IMR-90 (cell line): Measurements from ENCODE around the gene GJE1. TPM values are rescaled to one million over a fixed set of nuclear protein-coding genes. Genes with fewer than 3 reads are reported as not detected.

Experiments
- ATAC-seq: fragments of 200-7000 bp; cut with Tn5 transposase; 2 replicates; pipeline ENCODE4 v1.9.1; 2020; ENCODE audit warnings: low read depth, mild to moderate bottlenecking, moderate library complexity
- BruUV-seq: library from RNA; stranded (reverse); fragments of 400-500 nt; replicated peaks from 2 replicates; lab custom pipeline; 2021; lab: Mats Ljungman, UMichigan
- CTCF ChIA-PET: fragments of 300-600 bp; formaldehyde crosslinking; extraction: SDS; loops from one replicate; lab custom pipeline; 2021; ENCODE audit warnings: antibody characterized with exemption; lab: Yijun Ruan, JAX
- POLR2A ChIA-PET: fragments of 300-600 bp; sonication (Branson Sonifier 250); formaldehyde crosslinking; loops from one replicate; lab custom pipeline; 2022; ENCODE audit warnings: antibody characterized with exemption; ENCODE audit not compliant: unreplicated experiment; lab: Charles Lee
- DNase-seq: peaks from one replicate; pipeline ENCODE4 v3.0.0; 2013
- H2AFZ ChIP-seq: replicated peaks from 2 replicates; pipeline ENCODE3; 2013; ENCODE audit warnings: low read length, mild to moderate bottlenecking; ENCODE audit not compliant: poor library complexity
- H2AK5ac ChIP-seq: 2 replicates; pipeline ENCODE4 v1.6.1; 2013; ENCODE audit warnings: low read depth, low read length, inconsistent platforms
- H2AK9ac ChIP-seq: replicated peaks from 2 replicates; pipeline ENCODE3; 2013; ENCODE audit warnings: mild to moderate bottlenecking, low read depth, low read length, moderate library complexity; ENCODE audit not compliant: poor library complexity
- H2BK120ac ChIP-seq: 2 replicates; pipeline ENCODE4 v1.6.1; 2013; ENCODE audit warnings: low read depth, low read length, inconsistent platforms
- H2BK15ac ChIP-seq: 3 replicates; pipeline ENCODE4 v1.6.1; 2013; ENCODE audit warnings: low read depth, low read length, inconsistent platforms
- H2BK20ac ChIP-seq: 2 replicates; pipeline ENCODE4 v1.6.1; 2013; ENCODE audit warnings: low read depth, mild to moderate bottlenecking, inconsistent platforms, low read length, moderate library complexity
- H2BK5ac ChIP-seq: 2 replicates; pipeline ENCODE4 v1.6.1; 2013; ENCODE audit warnings: mild to moderate bottlenecking, low read depth, low read length, inconsistent platforms; ENCODE audit not compliant: poor library complexity, severe bottlenecking
- H3K14ac ChIP-seq: replicated peaks from 2 replicates; pipeline ENCODE4 v1.6.1; 2013; ENCODE audit warnings: low read depth, low read length, inconsistent platforms
- H3K18ac ChIP-seq: 2 replicates; pipeline ENCODE4 v1.6.1; 2013; ENCODE audit warnings: low read depth, low read length, control low read depth
- H3K23ac ChIP-seq: 2 replicates; pipeline ENCODE4 v1.6.1; 2013; ENCODE audit warnings: low read depth, low read length, inconsistent platforms
- H3K27ac ChIP-seq: 2 replicates; pipeline ENCODE4 v1.5.1; 2013; ENCODE audit warnings: mild to moderate bottlenecking, control low read depth, low read length; ENCODE audit not compliant: insufficient read depth
- H3K27me3 ChIP-seq: 2 replicates; pipeline ENCODE4 v1.6.1; 2013; ENCODE audit warnings: low read length; ENCODE audit not compliant: control insufficient read depth, insufficient read depth
- H3K36me3 ChIP-seq: 2 replicates; pipeline ENCODE4 v1.6.1; 2013; ENCODE audit warnings: low read length, mixed read lengths; ENCODE audit not compliant: control insufficient read depth, insufficient read depth
- H3K4ac ChIP-seq: 2 replicates; pipeline ENCODE4 v1.6.1; 2013; ENCODE audit warnings: low read depth, low read length, inconsistent platforms
- H3K4me1 ChIP-seq: 2 replicates; pipeline ENCODE4 v1.6.1; 2013; ENCODE audit warnings: low read length, mixed read lengths; ENCODE audit not compliant: control insufficient read depth, insufficient read depth
- H3K4me2 ChIP-seq: 2 replicates; pipeline ENCODE4 v1.6.1; 2013; ENCODE audit warnings: low read depth, mild to moderate bottlenecking, control low read depth, low read length, moderate library complexity
- H3K4me3 ChIP-seq: 2 replicates; pipeline ENCODE4 v1.5.1; 2013; ENCODE audit warnings: low read depth, mild to moderate bottlenecking, control low read depth, low read length, moderate library complexity; ENCODE audit not compliant: insufficient read depth
- H3K56ac ChIP-seq: 2 replicates; pipeline ENCODE4 v1.6.1; 2013; ENCODE audit warnings: low read length, inconsistent platforms; ENCODE audit not compliant: insufficient read depth; ENCODE audit errors: extremely low read depth
- H3K79me1 ChIP-seq, 2 experiments: 2 replicates each; pipeline ENCODE4 v1.6.1; 2013; ENCODE audit warnings: low read length in 2 of 2, inconsistent platforms in 1 of 2, low read depth in 1 of 2
- H3K9ac ChIP-seq: 2 replicates; pipeline ENCODE4 v1.6.1; 2013; ENCODE audit warnings: low read depth, low read length, control low read depth
- H3K9me1 ChIP-seq: 2 replicates; pipeline ENCODE4 v1.6.1; 2013; ENCODE audit warnings: low read length, inconsistent platforms; ENCODE audit not compliant: insufficient read depth
- H3K9me3 ChIP-seq: 2 replicates; pipeline ENCODE4 v1.6.1; 2013; ENCODE audit warnings: low read length; ENCODE audit not compliant: control insufficient read depth, insufficient read depth
- H4K20me1 ChIP-seq: 2 replicates; pipeline ENCODE4 v1.6.1; 2013; ENCODE audit warnings: low read length, inconsistent platforms; ENCODE audit not compliant: insufficient read depth
- H4K5ac ChIP-seq: 2 replicates; pipeline ENCODE4 v1.6.1; 2013; ENCODE audit warnings: mild to moderate bottlenecking, low read depth, low read length, control low read depth
- H4K8ac ChIP-seq, 2 experiments: 2 replicates each; pipeline ENCODE4 v1.6.1; 2013; ENCODE audit warnings: low read depth in 2 of 2, low read length in 2 of 2, control low read depth in 1 of 2, inconsistent platforms in 1 of 2
- H4K91ac ChIP-seq: 2 replicates; pipeline ENCODE4 v1.6.1; 2013; ENCODE audit warnings: low read depth, low read length, inconsistent platforms; ENCODE audit not compliant: insufficient read depth
- BHLHE40 ChIP-seq: fragments of 150-350 bp; IDR thresholded peaks from 2 replicates; pipeline ENCODE4 v1.6.1; 2016; ENCODE audit warnings: mild to moderate bottlenecking, low read depth, low read length
- CEBPB ChIP-seq: IDR thresholded peaks from 2 replicates; pipeline ENCODE4 v1.6.1; 2012; ENCODE audit warnings: low read depth, low read length, improper control_type of control experiment
- CHD1 ChIP-seq: IDR thresholded peaks from 2 replicates; pipeline ENCODE4 v1.6.1; 2012; ENCODE audit warnings: low read depth, low read length, improper control_type of control experiment
- MAFK ChIP-seq: IDR thresholded peaks from 2 replicates; pipeline ENCODE4 v1.6.1; 2012; ENCODE audit warnings: low read depth, low read length, improper control_type of control experiment
- MAZ ChIP-seq: IDR thresholded peaks from 2 replicates; pipeline ENCODE4 v1.6.1; 2012; ENCODE audit warnings: low read depth, mild to moderate bottlenecking, low read length, improper control_type of control experiment, moderate library complexity, borderline replicate concordance
- NFE2L2 ChIP-seq: fragments of 150-350 bp; IDR thresholded peaks from 2 replicates; pipeline ENCODE4 v1.6.1; 2016; ENCODE audit warnings: low read depth, mild to moderate bottlenecking, low read length
- POLR2A ChIP-seq: IDR thresholded peaks from 2 replicates; pipeline ENCODE4 v1.6.1; 2012; ENCODE audit warnings: mild to moderate bottlenecking, low read depth, low read length
- RAD21 ChIP-seq: IDR thresholded peaks from 2 replicates; pipeline ENCODE4 v1.6.1; 2012; ENCODE audit warnings: low read length, improper control_type of control experiment
- RCOR1 ChIP-seq: IDR thresholded peaks from 2 replicates; pipeline ENCODE4 v1.6.1; 2012; ENCODE audit warnings: mild to moderate bottlenecking, low read length, improper control_type of control experiment; ENCODE audit not compliant: insufficient replicate concordance
- SMC3 ChIP-seq: fragments of 150-350 bp; IDR thresholded peaks from 2 replicates; pipeline ENCODE4 v1.6.1; 2016; ENCODE audit warnings: low read depth, mild to moderate bottlenecking, antibody characterized with exemption, low read length, moderate library complexity
- dilution Hi-C: fragments of 300-500 bp; cut with HindIII; formaldehyde crosslinking; loops from one replicate; pipeline ENCODE4 v1.14.3; 2018; ENCODE audit warnings: low sequenced_read_pairs; ENCODE audit not compliant: unreplicated experiment
- in situ Hi-C: fragments of 300-500 bp; cut with MboI; formaldehyde crosslinking; loops from 3 replicates; pipeline ENCODE4 v1.14.3; 2019; ENCODE audit warnings: low sequenced_read_pairs, inconsistent platforms, mixed read lengths
- intact Hi-C: fragments of 100-400 bp; cut with micrococcal nuclease; formaldehyde crosslinking; loops from 2 replicates; pipeline ENCODE4 v1.10.0; 2022
- polyA plus RNA-seq, 3 experiments: library from polyadenylated mRNA; depleted of rRNA; stranded (reverse); fragments of >200 nt; gene quantifications; 2 replicates each; pipeline ENCODE4 v1.2.3, GENCODE V29; 2012; ENCODE audit warnings: low replicate concordance in 1 of 3
- total RNA-seq: library from RNA; depleted of rRNA; stranded (reverse); fragments of >200 nt; gene quantifications from 2 replicates; pipeline ENCODE4 v1.2.3, GENCODE V29; 2012
- TF ChIP-seq, protein P1 (sequence below): fragments of 150-350 bp; IDR thresholded peaks from 2 replicates; pipeline ENCODE4 v1.6.1; 2017; ENCODE audit warnings: mild to moderate bottlenecking, antibody characterized with exemption, low read length, low read depth

GJE1 gene
- total and polyA plus RNA-seq, 2 of the 4 experiments (the other 2 are of a cell fraction), result not detected

DNA sequence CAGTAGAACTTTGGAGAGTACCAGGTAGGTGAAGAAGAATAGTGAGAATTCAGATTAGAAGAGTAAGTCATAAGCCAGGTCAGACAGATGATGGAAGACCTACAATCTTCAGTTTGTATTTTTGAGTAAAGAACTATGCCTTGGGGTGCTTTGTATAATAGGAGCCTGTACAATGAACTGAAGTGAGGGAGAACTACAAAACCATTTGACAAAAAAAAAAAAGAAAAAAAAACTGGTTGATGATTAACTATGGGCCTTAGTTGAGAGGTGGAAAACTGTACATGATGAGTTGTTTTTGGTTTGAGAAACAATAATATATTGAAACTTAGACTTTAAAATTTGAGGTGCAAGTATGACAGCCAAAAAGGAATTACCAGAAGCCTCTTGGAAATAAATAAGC, 40.0 kb downstream of the GJE1 start:
- no peak overlapping the region for H2BK15ac ChIP-seq
- no peaks in the 10 kb centered on the region for H3K27me3 ChIP-seq
- H3K23ac ChIP-seq, result no peak overlapping the region
- no peak overlapping the region for H3K27ac ChIP-seq
- no peak overlapping the region for H2AK5ac ChIP-seq
- ChIA-PET CTCF (no interaction called here), POLR2A (no interaction called here)
- intact Hi-C loops, result no loop called here
- no peak overlapping the region for H2BK5ac ChIP-seq
- no peak overlapping the region for H3K4ac ChIP-seq
- H3K4me1 ChIP-seq, result no peaks in the 10 kb centered on the region
- no peak overlapping the region for H4K8ac ChIP-seq
- H2AK9ac ChIP-seq, result no peak overlapping the region
- H3K9me3 ChIP-seq, result peaks cover 2% of the 10 kb centered on the region; the same call in 1 of the 2 replicates
- H3K18ac ChIP-seq, result no peak overlapping the region
- in situ Hi-C loops, result no loop called here
- H3K79me1 ChIP-seq, result peaks cover 6 to 7% of the 10 kb centered on the region in 2 experiments; a peak in 3 of 4 replicates
- no peak overlapping the region for H3K56ac ChIP-seq
- H3K4me3 ChIP-seq, result no peak overlapping the region
- no peak overlapping the region for H4K5ac ChIP-seq
- ATAC-seq, result no peak
- H3K4me2 ChIP-seq, result no peak overlapping the region
- H3K9me1 ChIP-seq, result peaks cover 3% of the 10 kb centered on the region; the same call in 1 of the 2 replicates
- no peaks in the 10 kb centered on the region for H4K20me1 ChIP-seq
- no peak overlapping the region for H4K91ac ChIP-seq
- H3K36me3 ChIP-seq, result peaks cover 25% of the 10 kb centered on the region
- no peak overlapping the region for H3K14ac ChIP-seq
- no peak overlapping the region for H3K9ac ChIP-seq
- dilution Hi-C loops, result no loop called here
- BruUV-seq, result no TSS peak
- no peak overlapping the region for H2BK120ac ChIP-seq
- TF ChIP-seq CHD1, result no peak
- TF ChIP-seq NFE2L2, result no peak
- no peak for TF ChIP-seq MAZ
- TF ChIP-seq, protein P1, sequence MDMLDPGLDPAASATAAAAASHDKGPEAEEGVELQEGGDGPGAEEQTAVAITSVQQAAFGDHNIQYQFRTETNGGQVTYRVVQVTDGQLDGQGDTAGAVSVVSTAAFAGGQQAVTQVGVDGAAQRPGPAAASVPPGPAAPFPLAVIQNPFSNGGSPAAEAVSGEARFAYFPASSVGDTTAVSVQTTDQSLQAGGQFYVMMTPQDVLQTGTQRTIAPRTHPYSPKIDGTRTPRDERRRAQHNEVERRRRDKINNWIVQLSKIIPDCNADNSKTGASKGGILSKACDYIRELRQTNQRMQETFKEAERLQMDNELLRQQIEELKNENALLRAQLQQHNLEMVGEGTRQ, result no peak
- TF ChIP-seq POLR2A, result no peak
- no peak for TF ChIP-seq MAFK
- no peak for TF ChIP-seq SMC3
- TF ChIP-seq RAD21, result no peak
- TF ChIP-seq RCOR1, result no peak
- TF ChIP-seq BHLHE40, result no peak
- TF ChIP-seq CEBPB, result no peak
- no peak overlapping the region for H2AFZ ChIP-seq
- no peak overlapping the region for H2BK20ac ChIP-seq
- DNase-seq, result no peak
